ENCODE data around the gene STK33.
"Not testable (repeated sequence)": the region's sequence is repeated elsewhere in the genome, so short reads cannot be mapped to it uniquely, and the experiment has no call there.

The STK33 gene

DNA sequence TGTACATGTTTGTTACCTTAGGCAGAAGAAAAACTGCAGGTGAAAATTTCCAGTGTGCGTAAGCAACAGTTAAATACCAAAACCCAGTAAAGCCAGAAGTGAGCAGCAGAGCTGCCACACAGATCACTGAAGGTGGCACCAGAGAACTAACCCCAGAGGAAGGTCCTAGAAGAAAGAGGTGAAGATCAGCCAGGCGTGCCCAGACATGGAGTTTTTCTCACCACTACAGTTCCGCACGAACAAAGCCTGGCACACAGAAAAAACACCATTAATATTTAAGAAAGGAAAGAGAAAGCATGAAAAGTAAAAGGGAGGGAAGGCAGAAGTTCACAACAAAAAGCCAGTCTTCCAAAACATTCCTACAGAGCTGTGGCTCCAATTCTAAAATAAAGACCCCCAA is 60.7 kb downstream of the STK33 start:
- no peak for DNase-seq

DNA sequence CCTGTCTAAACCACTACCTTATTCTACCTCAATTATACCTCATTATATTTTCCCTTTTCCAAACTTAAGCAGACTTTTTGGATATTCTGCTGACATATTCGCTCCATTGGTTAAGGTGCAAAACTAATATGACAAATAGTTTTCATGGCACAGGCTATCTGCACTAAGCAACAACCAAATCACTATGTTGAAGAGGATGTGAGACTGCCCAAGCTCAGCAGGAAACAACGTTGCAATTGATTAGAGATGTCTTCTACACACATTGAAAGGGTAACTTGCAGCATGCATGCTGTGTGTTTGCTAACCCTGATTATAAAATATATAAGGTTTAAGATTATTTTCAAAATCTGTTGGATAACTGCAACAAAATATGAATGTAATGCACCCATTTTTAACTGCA is 61.6 kb downstream of the STK33 start:
- no peak for DNase-seq

DNA sequence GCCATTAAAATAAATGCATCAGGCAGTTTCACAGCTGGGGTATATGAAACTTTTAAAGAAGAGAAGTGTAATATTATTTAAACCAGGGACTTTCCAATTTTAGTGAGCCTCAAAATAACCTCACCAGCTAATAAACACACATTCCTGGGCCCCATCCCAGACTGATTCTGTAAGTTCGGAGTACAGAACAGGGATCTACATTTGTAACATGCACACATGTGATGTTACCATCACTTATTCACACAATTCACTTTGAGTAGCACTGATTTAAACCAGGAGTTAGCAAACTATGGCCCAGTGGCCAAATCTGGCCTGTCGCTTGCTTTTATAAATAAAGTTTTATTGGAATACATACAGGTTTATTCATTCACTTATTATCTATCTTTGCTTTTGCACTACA is 62.0 kb downstream of the STK33 start:
- no peak for DNase-seq

DNA sequence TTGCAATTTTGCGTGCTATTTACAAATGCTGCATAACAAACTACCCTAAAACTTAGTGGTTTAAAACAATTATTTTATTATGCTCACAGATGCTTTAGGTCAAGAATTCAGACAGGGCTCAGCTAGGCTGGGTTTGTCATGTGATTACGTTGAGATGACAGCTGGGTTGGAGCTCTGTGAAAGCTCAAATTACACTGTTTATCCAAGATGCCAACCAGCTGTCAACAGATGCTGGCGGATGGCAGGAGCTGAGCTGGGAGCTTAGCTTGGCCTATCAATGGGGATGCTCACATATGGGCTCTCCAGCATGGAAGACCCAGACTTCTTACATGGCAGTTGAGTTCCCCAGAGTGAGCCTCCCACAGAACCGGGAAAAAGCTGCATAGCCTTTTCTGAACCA is 62.7 kb downstream of the STK33 start:
- peak; percentile 69 for DNase-seq

DNA sequence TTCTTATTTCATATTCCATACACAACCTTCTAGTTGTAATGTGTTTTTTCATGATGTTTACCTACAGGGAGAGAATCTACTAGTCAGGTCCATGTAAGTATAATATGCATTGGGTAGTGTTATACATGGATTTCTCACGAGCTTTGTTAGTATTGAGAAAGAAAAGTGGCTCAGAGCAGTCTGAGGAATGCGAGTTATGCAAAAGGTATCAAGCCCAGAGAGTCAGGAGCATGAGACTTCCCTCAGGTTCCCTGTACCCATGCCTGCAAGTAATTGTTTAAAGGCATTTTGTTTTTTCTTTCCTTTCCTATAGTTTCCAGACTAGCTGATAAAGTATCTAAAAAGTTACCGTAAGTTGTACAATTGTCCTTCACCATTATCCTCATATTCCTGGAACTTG is 66.1 kb downstream of the STK33 start:
- no peak for DNase-seq

DNA sequence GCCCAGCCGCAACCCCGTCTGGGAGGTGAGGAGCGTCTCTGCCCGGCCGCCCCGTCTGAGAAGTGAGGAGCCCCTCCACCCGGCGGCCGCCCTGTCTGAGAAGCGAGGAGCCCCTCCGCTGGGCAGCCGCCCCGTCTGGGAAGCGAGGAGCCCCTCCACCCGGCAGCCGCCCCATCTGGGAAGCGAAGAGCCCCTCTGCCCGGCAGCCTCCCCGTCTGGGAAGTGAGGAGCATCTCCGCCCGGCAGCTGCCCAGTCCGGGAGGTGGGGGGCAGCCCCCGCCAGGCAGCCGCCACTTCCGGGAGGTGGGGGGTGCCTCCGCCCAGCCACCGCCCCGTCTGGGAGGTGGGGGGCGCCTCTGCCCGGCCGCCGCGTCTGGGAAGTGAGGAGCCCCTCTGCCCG is 70.6 kb downstream of the STK33 start:
- no peak for DNase-seq

DNA sequence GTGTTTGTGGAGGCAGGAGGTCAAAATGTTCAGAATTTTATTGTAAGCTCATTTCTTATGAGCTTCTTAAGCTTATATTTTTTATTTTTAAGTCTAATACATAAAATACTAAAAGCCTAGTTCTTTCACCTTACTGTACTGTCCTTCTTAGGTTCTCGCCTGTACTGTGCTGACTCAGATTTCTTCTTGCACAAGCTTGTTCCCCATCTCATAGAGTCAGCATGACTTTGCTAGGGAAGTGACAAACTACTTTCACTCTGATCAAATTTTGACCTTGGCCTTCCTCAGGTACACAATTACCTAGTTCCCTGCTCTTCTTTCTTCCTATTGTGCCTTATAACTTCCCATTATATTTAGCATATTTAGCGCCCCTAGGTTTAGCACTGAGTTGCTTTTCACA is 81.5 kb downstream of the STK33 start:
- no peak for DNase-seq

DNA sequence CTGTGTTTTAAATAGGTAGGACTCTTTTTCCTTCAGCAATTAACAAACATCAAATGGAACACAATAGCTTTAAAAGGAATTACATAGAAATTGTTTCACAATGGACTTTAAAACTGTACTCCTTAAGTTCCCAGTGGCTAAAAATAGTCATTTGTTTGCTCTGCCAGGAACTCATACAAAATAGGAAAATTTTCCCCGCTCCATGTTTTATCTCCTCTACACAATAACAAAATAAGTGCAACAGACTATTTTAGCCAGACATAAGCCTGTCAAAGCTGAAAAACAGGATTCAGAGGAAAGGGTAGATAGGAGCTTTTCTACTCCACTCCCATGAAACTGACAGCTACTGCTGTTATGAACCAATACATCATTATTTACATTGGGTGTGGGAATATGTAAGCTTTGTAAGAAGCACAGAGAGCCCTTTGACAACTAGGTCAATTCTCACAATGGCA is 90.1 kb downstream of the STK33 start:
- peak; percentile 39 for DNase-seq

DNA sequence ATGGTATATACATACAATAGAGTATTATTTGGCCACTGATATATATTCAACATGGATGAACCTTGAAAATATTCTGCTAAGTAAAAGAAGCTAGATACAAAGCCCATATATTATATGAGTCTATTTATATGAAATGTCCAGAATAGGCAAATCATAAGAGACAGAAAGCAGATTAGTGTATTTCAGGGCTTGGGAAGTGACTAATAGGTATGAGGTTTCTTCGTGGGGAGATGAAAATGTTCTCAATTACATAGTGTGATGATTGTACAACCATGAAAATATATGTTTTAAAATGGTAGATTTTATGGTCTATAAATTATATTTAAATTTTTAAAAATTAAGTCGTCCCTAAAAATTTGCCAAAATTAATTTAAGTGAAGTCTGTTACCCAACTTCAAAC is 92.2 kb downstream of the STK33 start:
- no peak for DNase-seq

DNA sequence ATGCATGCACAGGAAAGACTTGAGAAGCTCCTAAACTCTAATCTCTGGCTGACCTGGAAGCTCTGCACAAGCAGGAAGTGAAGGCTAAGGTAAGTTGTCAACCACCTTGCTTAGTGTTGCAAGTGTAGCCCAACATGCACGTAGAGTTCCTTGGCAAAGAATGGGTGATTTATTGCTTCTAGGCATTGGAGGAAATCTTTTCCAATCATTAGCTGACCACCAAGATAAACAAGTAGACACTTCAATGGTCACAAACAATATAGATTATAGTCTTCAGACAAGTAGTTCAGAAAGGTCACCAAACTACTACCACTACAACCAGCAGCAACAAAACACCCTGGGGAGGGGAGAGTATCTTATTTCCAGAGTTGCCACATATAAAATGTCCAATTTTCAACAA is 105.6 kb downstream of the STK33 start:
- DNase-seq, result no peak

DNA sequence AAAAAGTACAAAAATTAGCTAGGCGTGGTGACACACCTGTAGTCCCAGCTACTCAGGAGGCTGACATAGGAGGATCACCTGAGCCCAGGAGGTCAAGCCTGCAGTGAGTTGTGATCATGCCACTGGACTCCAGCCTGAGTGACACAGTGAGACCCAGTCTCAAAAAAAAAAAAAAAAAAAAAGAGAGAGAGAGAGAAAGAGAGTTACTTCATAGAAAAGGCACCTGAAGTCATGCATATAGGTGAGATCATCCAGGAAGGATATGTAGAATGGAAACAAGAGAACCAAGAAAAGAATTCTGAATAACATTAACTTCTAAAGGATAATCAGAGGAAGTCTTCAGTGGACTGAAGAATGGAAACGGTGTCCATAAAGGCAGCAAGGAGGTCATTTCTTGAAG is 106.8 kb downstream of the STK33 start:
- DNase-seq, result no peak

DNA sequence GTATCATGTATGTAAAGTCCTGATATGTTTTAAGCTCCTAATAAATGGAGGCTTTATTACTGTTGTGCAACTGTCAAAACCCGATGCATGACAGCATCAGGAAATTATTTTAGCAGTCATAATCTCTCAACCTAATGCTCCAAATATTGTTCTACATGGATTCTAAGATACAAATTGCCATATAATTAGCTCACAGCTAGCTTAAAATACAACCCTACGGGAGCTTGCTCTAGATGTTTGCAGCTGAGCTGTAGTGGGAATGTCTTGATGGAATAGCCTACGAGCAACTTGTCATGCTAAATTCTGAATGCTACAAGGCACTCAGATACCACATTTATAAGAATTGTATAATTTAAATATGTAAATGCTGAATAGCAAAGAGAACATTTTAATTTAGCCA is 109.8 kb downstream of the STK33 start:
- DNase-seq, result no peak

DNA sequence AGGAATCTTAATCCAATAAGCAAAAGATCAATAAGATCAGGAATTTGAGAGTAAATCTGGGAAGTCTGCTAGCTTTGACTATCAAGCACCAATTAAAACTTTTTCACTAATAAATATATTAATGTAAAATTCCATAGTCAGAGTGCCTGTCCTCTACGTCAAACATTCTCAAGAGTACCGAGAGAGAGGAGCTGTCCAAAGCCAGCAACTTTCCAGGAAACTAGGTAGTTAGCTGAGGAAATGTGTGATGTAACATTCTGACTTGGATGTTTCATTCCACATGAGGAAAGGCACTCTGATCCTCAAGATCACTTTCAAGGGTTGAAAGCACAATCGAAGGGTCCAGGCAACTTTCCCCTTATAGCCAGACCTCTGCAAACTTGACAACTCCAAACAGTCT is 113.2 kb downstream of the STK33 start:
- DNase-seq, result no peak

DNA sequence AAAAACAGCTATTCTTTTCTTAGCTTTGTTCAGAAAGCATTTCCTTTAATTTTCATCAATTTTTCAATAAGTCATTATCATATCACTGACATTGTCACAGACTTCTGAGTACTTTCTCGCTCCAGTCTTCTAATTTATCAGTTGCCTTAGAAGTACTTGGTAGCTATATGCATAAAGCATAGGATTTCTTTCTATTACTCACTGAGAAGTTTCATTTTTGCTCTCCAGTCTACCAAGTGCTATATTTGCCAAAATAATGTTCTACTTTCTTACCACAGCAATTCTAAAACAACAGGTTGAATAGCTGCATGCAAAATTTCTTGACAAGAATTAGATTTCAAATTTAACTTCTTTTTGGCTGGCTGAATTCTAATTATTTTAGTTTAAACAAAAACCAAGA is 116.3 kb downstream of the STK33 start:
- DNase-seq, result no peak

DNA sequence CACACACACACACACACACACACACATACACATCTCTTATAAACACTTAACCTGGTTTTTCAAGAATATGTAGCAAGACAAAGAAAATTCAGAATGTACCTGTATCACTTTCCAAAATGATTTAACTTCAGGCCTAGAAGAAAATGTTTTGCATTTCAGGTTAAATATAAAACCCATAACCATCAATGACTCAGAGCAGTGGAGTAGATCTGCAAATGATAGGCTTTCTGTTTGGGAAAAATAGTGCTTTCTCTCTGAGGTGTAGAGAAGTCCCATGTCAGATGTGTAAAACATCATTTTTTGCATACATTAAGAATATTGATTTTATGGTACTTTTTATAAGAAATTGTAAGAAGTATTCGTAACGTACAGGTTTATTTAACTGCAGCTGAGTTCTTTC is 116.9 kb downstream of the STK33 start:
- DNase-seq, result no peak

DNA sequence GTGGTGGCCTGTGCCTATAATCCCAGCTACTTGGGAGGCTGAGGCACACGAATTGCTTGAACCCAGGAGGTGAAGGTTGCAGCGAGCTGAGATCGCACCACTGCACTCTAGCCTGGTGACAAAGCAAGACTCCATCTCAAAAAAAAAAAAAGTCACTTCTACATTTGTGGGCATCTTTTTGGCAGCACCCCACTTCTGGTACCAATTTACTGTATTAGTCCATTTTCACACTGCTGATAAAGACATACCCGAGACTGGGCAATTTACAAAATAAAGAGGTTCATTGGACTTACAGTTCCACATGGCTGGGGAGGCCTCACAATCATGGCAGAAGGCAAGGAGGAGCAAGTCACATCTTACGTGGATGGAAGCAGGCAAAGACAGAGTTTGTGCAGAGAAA is 126.2 kb downstream of the STK33 start:
- not testable (repeated sequence) for DNase-seq

DNA sequence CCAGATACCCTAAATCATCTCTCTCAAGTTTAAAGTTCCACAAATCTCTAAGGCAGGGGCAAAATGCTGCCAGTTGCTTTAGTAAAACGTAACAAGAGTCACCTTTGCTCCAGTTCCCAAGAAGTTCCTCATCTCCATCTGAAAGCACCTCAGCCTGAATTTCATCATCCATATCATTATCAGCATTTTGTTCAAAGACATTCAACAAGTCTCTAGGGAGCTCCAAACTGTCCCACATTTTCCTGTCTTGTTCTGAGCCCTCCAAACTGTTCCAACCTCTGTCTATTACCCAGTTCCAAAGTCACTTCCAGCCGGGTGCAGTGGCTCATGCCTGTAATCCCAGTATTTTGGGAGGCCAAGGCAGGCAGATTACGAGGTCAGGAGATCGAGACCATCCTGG is 126.7 kb downstream of the STK33 start:
- DNase-seq, result not testable (repeated sequence)

DNA sequence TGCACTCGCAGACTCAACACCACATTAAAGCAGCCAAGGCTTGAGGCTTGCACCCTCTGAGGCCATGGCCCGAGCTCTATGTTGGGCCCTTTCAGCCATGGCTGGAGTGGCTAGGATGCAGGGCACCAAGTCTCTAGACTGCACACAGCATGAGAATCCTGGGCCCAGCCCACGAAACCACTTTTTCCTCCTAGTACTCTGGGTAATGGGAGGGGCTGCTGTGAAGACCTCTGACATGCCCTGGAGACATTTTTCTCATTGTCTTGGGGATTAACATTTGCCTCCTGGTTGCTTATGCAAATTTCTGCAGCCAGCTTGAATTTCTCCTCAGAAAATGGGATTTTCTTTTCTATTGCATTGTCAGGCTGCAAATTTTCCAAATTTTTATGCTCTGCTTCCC is 127.1 kb downstream of the STK33 start:
- DNase-seq, result not testable (repeated sequence)

DNA sequence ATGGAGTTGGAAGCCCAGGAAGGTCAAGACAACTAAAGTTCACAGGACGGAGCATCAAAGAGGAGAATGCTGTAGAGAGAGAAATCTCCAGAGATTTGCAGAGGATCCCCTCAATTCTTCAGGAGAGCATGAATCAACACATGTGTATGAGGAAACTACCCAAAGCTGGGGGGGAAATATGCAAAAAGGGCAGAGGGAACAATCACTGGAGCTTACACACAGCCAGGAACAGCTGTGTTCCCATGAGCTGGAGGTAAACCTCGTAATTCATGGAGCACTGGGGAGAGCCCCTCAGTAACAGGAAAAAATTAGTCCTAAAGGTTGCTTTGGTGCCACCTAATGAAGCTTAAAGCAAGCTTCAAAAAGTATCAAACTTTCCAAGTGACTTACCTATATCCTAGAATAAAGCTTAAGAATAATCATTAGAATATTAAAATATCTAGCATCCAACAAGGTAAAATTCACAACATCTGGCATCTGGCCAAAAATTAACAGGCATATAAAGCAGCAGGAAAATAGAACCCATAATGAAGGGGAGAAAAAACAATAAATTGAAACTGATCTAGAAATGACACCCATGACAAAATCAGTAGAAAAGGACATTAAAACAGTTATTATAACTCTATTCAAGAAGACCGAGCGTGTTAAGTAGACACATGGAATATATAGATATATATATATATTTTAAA is 134.2 kb downstream of the STK33 start:
- no peak for DNase-seq

DNA sequence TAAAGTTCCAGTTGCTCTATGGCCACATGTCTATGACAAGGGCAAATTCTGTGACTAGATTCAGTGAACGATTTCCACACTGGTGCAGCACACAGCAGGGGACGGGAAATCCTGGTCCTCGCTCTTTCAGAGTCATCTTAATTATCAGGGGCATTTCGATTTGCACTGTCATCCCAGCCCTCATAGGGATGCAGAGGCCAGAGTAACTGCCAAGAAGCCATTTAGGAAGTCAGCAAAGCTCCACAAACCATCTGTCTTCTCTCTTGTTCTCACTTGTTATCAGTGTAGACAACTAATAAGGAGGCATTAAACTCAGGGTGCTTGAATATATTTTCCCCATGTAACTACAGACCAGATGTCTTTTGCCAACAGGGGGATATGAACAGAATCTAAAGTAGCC is 151.7 kb downstream of the STK33 start:
- peak; percentile 77 for DNase-seq

DNA sequence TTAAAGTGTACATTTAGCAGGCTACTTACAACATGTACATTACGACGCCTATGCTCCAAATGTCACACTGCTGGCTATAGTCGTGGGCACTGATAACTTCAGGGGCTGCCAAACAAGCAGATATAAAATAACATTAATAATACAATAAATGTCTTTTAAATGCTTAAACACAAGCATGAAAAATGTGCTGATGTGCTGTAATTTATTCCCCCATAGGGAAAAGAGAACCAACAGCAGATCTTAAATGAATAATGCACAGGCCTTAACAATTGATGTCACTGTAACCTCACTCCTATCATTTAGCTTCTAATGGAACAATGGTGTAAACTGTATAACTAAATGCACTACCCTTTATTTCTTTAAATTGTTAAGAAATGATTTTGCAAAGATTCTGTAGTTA is 153.4 kb downstream of the STK33 start:
- DNase-seq, result no peak

DNA sequence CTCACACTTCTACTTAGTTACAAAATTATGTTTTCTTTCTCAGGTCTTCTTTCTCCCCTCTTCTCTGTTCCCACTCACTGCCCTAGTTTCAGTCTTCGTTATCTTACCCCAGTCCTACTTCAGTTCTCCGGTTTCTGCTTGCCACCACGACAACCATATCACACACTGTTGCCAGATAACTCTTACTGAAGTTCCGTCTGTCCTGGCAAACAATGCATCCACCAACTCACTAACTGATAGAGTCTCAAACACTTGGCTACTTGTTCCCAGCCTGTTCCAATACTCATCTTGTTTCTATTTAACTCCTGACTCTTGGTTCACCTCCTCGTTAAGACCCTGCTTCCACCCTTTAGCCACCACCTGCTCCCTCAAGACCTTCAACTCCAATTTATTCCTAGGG is 164.5 kb downstream of the STK33 start:
- no peak for DNase-seq

DNA sequence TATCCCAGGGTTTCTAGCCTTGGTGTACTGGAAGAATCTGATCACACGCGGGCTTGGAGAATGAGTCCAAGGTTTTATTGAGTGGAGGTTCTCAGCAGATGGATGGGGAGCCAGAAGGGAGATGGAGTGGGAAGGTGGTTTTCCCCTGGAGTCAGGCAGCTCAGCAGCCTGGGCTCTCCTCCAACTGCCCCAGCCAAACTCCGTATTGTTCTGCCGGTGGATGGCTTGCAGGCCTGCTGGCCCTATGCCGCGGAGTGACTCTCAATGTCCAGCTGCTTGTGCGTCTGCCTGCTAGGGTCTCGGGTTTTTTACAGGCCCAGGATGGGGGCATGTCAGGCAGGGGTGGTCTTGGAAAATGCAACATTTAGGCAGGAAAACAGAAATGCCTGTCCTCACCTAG is 168.0 kb downstream of the STK33 start:
- no peak for DNase-seq

DNA sequence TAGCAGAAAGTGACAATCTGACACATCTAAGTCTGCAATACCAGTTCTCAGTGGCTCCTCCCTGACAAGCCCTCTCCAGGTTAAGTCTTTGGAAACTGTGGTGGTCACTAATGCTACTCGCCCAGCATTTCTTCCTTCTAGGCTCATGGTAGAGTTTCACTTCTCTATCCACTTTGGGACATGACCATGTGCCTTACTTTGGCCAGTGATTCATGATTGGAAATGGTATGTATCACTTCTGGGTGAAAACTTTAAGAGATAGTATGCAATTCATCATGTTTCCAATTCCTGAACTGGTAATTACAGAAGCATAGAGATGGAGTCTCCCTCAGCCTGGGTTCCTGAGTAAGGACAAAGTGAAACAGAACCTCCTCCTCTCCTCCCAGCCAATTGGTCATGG is 178.8 kb downstream of the STK33 start:
- no peak for DNase-seq

DNA sequence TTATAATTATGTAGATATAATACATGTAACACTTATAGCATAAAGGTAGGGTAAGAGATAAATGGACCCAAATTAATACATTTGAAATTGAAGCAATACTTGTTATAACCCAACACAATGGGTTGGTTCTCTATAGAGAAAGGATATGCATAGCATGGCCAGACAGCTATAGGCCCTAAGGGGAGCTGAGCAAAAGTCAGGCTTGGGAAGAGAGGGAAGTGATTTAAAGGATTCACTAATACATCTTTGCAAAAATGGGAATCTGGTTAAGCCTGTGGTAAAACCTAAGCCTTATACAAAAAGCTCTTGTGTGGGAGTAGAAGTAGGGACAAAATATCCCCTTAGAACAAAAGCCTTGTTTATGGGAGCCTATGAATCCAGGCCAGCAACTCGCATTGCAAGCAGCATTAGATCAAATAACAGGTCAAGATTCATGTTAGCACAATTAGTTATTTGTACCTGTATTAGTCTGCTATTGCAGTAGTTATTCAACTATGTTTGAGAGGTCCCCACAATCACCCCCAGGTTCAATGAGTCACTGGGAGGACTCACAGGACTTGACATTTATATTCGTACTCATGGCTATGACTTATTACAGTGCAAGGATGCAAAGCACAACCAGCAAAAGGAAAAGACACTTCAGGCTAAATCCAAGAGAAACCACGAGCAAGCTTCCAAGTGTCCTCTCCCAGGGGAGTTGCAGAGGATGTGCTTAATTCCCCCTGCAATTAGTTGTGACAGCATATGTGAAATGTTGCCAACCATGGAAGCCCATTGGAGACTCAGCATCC is 185.7 kb downstream of the STK33 start:
- DNase-seq, result no peak

All from NCI-H146 (cell line).